Duodenal mucosa (tissue), 2 donors: Measurements from ENCODE around the gene PRKCH.

Experiments
- H3K27ac ChIP-seq: one replicate; pipeline ENCODE4 v1.7.0; 2013; ENCODE audit warnings: low read depth, low read length
- H3K27me3 ChIP-seq, 2 donors: one replicate each; pipeline ENCODE4 v1.7.0; 2013; ENCODE audit warnings: low read length in 2 of 2, control low read depth in 1 of 2; ENCODE audit not compliant: insufficient read depth in 2 of 2, control insufficient read depth in 1 of 2
- H3K36me3 ChIP-seq, 2 donors: one replicate each; pipeline ENCODE4 v1.7.0; 2013; ENCODE audit warnings: low read length in 2 of 2, control low read depth in 1 of 2; ENCODE audit not compliant: insufficient read depth in 2 of 2, control insufficient read depth in 1 of 2
- H3K4me1 ChIP-seq, 2 donors: one replicate each; pipeline ENCODE4 v1.7.0; 2013; ENCODE audit warnings: low read length in 2 of 2, control low read depth in 1 of 2; ENCODE audit not compliant: insufficient read depth in 2 of 2, control insufficient read depth in 1 of 2
- H3K4me3 ChIP-seq, 2 donors: one replicate each; pipeline ENCODE4 v1.7.0; 2013; ENCODE audit warnings: low read length in 2 of 2, low read depth in 1 of 2
- H3K9ac ChIP-seq, 2 donors: one replicate each; pipeline ENCODE4 v1.7.0; 2013; ENCODE audit warnings: low read length in 2 of 2, low read depth in 1 of 2
- H3K9me3 ChIP-seq, 2 donors: one replicate each; pipeline ENCODE4 v1.7.0; 2013; ENCODE audit warnings: low read length in 2 of 2, control low read depth in 1 of 2; ENCODE audit not compliant: control insufficient read depth in 1 of 2

Gene PRKCH

GRCh38 chr14:61430066-61430757 lies 108.8 kb downstream of the PRKCH start:
- no peaks in the 10 kb centered on the region for H3K4me1 ChIP-seq
- no peak overlapping the region for H3K4me3 ChIP-seq
- no peaks in the 10 kb centered on the region for H3K27me3 ChIP-seq
- no peaks in the 10 kb centered on the region for H3K36me3 ChIP-seq
- no peaks in the 10 kb centered on the region for H3K9me3 ChIP-seq
- H3K9ac ChIP-seq = no peak overlapping the region
- no peak overlapping the region for H3K27ac ChIP-seq

- Histone ChIP-seq H3K27ac (no peak overlapping the region), H3K4me1 (peaks cover 0 to 12% of the 10 kb centered on the region in 2 donors), H3K36me3 (no peaks in the 10 kb centered on the region), H3K9me3 (no peaks in the 10 kb centered on the region), H3K27me3 (no peaks in the 10 kb centered on the region), H3K9ac (no peak overlapping the region), H3K4me3 (no peak overlapping the region)
These were observed 111.8 kb downstream of the PRKCH start for GRCh38 chr14:61433169-61433568.

GRCh38 chr14:61433828-61434227 lies 112.4 kb downstream of the PRKCH start:
- Histone ChIP-seq H3K9ac (no peak overlapping the region), H3K27ac (no peak overlapping the region), H3K36me3 (no peaks in the 10 kb centered on the region), H3K27me3 (no peaks in the 10 kb centered on the region), H3K9me3 (no peaks in the 10 kb centered on the region), H3K4me1 (peaks cover 2 to 13% of the 10 kb centered on the region in 2 donors), H3K4me3 (no peak overlapping the region)

- Histone ChIP-seq H3K27me3 (no peaks in the 10 kb centered on the region), H3K4me3 (no peak overlapping the region), H3K36me3 (no peaks in the 10 kb centered on the region), H3K4me1 (peaks cover 7 to 17% of the 10 kb centered on the region in 2 donors), H3K9me3 (no peaks in the 10 kb centered on the region), H3K9ac (no peak overlapping the region), H3K27ac (no peak overlapping the region)
These were observed 112.9 kb downstream of the PRKCH start for GRCh38 chr14:61434311-61434710.

GRCh38 chr14:61435563-61436337 lies 114.4 kb downstream of the PRKCH start:
- H3K27ac ChIP-seq = no peak overlapping the region

GRCh38 chr14:61437381-61437780 lies 116.0 kb downstream of the PRKCH start:
- H3K9me3 ChIP-seq = no peaks in the 10 kb centered on the region
- H3K4me1 ChIP-seq = peaks cover 15 to 26% of the 10 kb centered on the region in 2 donors
- H3K4me3 ChIP-seq = no peak overlapping the region
- H3K27ac ChIP-seq = no peak overlapping the region
- H3K36me3 ChIP-seq = no peaks in the 10 kb centered on the region
- H3K9ac ChIP-seq = no peak overlapping the region
- H3K27me3 ChIP-seq = no peaks in the 10 kb centered on the region

More at GRCh38 chr14:61435563-61436337, 114.4 kb downstream of the PRKCH start:
- Histone ChIP-seq H3K36me3 (no peaks in the 10 kb centered on the region), H3K27me3 (no peaks in the 10 kb centered on the region), H3K9me3 (no peaks in the 10 kb centered on the region), H3K4me3 (no peak overlapping the region), H3K4me1 (peaks cover 15 to 26% of the 10 kb centered on the region in 2 donors), H3K9ac (no peak overlapping the region)

GRCh38 chr14:61438036-61438435 lies 116.7 kb downstream of the PRKCH start:
- Histone ChIP-seq H3K4me1 (peaks cover 15 to 26% of the 10 kb centered on the region in 2 donors), H3K4me3 (no peak overlapping the region), H3K27me3 (no peaks in the 10 kb centered on the region), H3K27ac (no peak overlapping the region), H3K36me3 (no peaks in the 10 kb centered on the region), H3K9ac (no peak overlapping the region), H3K9me3 (no peaks in the 10 kb centered on the region)

- H3K36me3 ChIP-seq = no peaks in the 10 kb centered on the region
- H3K27ac ChIP-seq = no peak overlapping the region
- no peak overlapping the region for H3K4me3 ChIP-seq
- H3K9ac ChIP-seq = no peak overlapping the region
- no peaks in the 10 kb centered on the region for H3K27me3 ChIP-seq
- H3K9me3 ChIP-seq = no peaks in the 10 kb centered on the region
- H3K4me1 ChIP-seq = peaks cover 15 to 26% of the 10 kb centered on the region in 2 donors
These were observed 117.1 kb downstream of the PRKCH start for GRCh38 chr14:61438497-61438859.

GRCh38 chr14:61438860-61439765 lies 117.7 kb downstream of the PRKCH start:
- Histone ChIP-seq H3K9me3 (no peaks in the 10 kb centered on the region), H3K36me3 (no peaks in the 10 kb centered on the region), H3K27me3 (no peaks in the 10 kb centered on the region), H3K4me3 (peak overlapping the region; percentile 31 to 53), H3K4me1 (peaks cover 15 to 26% of the 10 kb centered on the region in 2 donors), H3K9ac (peak overlapping the region in 1 of 2 donors; percentile 39), H3K27ac (no peak overlapping the region)
